ENCODE measurements around the gene KCTD21.

- TF ChIP-seq POLR2A (IDR thresholded peaks at IDR 0.05) (no peak), CTCF (IDR thresholded peaks at IDR 0.05) (no peak)
Observed at GRCh38 chr11:78212586-78213371, 24.4 kb upstream of the KCTD21 start.
